NCI-H146 treated with DMSO at 0.1 percent for 48 hours (cell line): Measurements from ENCODE around the gene COPS3.

Source experiments
- DNase-seq: peaks from one replicate; lab custom pipeline; 2025; ENCODE audit not compliant: unreplicated experiment; lab: John Stamatoyannopoulos, UW

The COPS3 gene

DNA sequence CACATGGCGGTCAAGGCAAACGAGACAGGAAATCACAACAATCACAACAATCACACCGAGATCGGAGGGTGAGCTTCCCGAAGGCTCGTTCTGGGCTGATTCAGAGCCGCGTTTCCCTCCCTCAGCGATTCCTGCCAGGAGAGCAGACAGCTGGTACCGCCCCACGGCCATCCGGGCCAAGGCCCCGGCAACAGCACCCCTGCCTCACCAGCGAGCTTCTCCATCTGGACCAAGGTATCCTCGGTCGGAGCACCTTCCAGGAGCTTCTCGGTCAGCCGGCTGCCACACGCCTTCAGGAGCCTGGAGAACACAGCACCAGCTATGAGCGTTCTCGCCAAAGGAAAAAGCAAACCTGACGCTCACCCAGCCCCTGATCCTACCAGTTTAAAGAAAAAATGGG lies 59.7 kb downstream of the COPS3 start:
- DNase-seq, result no peak

GRCh38 chr17:17220529-17220928 lies 60.5 kb downstream of the COPS3 start:
- peak; percentile 94 for DNase-seq

DNA sequence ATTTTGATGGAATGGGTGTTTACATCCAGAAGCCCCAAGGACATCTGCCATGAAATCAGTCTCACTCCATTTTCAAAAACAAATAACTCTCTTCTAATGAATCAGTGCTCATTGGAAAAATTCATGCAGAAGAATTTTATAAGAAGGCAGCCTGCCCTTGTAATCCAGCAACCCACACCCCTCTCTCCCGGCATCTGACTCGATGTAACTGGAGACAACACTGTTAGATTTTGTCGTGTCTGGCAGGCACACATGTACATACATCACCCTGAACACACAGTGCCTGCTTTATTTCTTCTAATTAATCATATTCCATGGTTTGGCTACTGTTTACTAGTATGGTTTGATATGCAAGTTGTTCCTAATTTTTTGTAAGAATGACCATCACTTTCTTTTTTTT lies 63.1 kb downstream of the COPS3 start:
- DNase-seq, result no peak

GRCh38 chr17:17216776-17217175 lies 64.3 kb downstream of the COPS3 start:
- DNase-seq, result no peak

DNA sequence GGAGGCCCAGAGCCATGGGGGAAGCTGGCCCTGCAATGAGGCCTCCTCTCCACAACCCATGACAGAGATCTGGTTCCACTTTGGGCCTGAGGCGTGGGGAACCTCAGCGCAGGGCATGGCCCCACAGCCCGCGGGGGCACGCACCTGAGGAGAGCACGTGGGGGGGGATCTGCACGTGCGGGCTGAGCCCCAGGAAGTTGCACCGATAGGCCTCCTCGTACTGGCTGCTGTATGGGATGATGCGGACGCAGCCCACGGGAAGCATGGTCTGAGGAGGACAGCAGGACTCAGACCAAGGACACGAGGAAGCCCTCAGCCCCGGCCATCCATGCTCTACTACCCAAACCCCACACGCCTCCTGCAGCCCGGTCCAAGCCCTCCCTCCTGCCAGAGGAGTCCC lies 64.8 kb downstream of the COPS3 start:
- DNase-seq, result no peak

DNA sequence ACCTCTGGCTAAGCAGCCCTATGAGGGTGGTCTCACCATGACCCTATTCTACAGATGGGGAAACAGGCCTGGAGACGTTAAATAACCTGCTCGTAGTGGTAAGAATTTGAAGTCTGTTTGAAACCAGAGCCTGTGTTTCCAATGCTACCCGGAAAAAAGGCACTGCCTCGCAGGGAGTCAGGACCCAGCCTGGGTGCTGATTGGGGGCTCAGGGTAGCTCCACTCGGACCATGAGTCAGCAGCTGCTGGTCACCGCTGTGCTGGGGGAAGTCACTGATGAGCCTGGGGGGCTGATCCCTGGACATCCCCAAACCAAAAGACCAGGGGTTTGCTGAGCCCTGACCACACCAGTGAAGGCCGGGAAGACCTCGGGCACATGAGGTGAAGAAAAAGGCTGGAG lies 65.5 kb downstream of the COPS3 start:
- DNase-seq, result no peak

GRCh38 chr17:17214646-17215436 lies 66.2 kb downstream of the COPS3 start:
- no peak for DNase-seq

DNA sequence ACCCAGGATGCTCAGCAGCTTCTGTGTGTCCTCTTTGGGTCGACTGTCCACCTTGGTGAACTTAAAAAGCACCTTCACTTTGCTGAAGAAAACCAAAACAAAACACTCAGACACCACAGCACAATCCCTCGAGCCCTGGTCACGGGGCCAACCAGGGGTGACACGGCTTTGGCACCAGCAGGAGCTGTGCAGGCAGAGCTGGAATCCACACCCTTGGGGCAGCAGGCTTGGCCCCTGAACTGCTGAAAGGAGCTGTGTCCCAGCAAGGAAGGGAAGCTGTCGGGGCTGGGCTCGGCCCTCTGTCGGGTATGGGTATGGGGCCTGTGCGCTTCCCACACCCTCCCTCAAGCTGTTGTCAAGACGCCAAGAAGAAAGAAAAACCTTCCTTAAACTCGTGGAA lies 67.3 kb downstream of the COPS3 start:
- no peak for DNase-seq

DNA sequence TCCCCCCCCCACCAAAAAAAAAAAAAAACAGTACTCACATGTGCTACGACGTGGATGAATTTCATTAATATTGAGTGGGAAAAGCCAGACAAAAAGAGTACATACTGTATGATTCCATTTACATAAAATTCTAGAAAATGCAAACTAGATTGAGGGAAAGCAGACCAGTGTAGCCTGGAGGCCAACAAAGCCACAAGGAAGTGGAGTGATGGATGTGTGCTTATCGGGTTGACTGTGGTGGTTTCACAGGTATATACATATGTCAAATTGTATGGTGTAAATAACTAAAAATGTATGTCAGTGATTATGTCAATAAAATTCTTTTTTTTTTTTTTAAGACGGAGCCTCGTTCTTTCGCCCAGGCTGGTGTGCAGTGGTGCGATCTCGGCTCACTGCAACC lies 73.0 kb downstream of the COPS3 start:
- DNase-seq, result no peak

DNA sequence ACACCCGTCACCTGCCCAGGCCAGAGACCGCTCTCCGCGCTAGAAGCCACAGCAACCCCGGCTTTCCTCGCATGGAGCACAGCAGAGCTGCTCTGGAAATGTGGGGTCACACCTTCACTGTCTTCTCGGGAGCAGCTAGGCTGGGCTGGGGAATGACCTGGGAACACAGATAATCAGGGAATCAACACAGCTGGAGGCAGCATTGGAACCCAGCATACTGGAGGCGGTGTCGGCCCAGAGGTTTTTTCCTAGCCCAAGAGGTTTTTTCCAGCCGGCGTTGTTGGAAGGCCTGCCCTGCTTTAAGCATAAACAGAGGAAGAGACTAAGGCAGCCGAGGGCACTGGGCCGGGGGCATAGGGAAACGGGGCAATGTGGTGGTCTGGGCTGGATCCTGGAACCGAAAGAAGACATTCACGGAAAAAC lies 74.1 kb downstream of the COPS3 start:
- DNase-seq, result no peak

DNA sequence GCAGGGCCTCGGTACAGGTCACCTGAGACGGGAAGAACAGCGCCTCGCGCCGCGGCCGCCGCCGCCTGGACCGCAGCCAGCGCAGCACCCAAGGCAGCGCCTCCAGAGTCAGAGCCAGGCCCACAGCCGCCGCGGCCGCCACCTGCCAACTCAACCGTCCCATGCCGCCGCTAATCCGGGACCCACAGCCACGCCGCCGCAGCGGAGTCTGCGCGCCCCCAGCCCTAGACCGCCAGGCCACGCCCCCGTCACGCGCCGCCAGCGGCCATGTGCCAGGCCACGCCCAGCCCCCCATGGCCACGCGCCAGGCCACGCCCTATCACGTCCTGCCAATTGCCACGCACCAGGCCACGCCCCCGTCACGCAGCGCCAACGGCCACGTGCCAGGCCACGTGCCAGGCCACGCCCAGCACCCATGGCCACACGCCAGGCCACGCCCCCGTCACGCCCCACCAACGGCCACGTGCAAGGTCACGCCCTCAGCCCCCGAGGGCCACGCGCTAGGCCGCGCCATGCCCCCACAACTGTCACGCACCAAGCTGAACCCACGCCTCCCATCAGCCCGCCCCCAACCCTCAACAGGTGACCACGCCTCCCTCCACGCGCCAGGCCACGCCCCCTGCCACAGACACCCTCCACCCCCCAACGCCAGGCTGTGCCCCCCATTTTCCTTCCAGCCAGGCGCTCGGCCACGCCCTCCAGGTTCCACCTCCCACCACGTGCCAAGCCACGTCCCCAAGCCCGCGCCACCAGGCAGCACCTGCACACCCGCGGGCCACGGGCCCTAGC lies 74.7 kb downstream of the COPS3 start, which contains the start of gene PLD6:
Gene PLD6, minus strand, starts transcription at position 210 of the 789 bp plus-strand sequence. Its CDS starts 47 bp downstream, at position 163.
- peak; percentile 50 for DNase-seq

- DNase-seq, result peak; percentile 48
Observed at GRCh38 chr17:17205368-17206123, 75.5 kb downstream of the COPS3 start.

DNA sequence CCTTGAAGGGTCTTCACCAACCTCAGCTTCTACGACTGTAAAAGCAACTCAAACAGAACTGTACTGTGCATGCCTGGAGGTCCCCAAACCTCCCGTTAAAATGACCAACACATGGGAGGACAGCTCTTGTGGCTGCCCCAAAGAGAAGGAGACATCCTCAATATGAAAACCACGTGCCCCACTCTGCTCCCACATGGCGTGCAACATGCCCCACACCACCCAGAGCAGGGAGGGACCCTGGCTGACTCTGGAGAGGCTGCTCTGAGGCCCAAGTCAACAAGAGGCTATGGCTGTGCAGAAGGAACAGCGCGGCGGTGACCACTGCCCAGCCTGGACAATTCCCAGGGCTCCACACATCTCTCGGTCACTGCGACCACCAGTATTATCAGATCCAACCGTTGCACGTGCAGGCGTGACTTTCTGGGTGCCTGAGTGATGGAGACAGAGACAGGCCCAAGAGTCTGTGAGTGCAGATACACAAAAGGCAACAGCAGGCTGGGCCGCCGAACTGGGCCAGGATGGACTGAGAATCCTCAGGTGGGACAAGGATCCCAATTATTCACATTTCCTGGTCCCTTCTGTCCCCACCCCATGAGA lies 76.3 kb downstream of the COPS3 start:
- DNase-seq, result no peak

DNA sequence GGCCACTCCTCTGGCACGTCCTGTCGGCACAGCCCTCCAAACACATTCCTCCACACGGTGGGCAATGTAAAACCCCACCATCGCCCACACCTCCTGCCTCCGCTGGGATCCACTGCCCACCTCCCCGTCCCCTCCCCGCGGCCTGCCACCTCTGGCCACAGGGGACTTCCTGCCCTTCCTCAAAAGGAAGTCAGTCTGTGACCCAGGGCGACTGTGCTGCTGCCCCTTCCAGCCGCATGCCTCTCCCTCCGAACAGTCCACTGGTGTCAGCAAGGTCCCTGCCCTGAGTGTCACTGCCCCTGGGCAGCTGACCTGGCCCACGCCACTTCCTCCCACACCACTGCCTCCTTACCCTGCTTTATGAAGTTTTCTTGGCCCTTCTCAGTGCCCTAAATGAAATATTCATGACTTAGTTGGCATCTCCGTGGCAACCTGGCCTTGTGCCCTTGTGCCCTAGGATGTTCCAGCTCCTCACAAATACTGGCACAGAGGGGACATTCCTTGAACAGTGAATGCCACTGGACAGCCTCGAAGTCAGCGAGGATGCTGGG lies 76.9 kb downstream of the COPS3 start:
- DNase-seq, result no peak

DNA sequence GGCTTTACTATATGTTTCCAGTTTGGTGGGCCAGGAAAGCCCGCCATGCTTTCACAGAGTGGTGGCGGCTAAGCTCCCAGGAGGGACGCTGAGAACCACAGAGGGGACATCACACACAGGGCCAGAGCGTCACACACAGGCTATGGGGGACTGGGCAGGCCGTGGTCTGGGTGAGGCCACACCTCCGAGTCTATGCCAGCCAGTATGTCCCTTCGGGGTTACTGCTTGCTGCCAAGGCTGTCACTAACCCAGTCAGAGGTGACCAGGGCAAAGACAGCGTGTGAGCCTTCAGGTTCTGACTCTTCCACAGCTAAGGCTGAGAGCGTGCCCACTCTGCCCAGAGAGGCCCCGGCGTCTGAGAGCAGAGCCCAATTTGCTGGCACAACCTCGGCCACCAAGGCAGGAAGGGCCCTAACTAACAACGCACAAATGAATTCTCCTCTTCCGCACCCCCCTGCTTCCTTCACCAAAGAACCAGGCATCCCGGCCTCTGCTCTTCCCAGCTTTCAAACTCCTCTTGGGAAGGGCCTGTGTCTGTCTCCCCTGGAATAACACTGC lies 77.8 kb downstream of the COPS3 start:
- DNase-seq, result no peak

DNA sequence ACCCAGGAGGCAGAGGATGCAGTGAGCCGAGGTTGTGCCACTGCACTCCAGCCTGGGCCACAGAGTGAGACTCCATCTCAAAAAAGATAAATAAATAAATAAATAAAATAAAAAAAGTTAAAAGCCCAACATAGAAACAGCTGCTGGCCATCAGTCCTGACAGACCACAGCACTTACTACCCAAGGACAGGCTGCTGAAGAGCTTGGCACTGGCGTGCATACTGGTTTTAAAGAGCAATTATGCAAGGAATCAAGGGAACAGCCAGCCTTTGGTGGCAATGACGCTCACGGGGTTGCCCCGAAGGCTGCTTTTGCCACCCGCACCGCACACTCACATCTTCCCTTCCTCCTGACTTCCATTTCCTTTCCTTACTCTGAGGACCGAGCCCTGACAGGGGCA lies 79.1 kb downstream of the COPS3 start:
- no peak for DNase-seq

GRCh38 chr17:17201271-17201670 lies 79.8 kb downstream of the COPS3 start:
- DNase-seq, result no peak

GRCh38 chr17:17200831-17201230 lies 80.2 kb downstream of the COPS3 start:
- no peak for DNase-seq

DNA sequence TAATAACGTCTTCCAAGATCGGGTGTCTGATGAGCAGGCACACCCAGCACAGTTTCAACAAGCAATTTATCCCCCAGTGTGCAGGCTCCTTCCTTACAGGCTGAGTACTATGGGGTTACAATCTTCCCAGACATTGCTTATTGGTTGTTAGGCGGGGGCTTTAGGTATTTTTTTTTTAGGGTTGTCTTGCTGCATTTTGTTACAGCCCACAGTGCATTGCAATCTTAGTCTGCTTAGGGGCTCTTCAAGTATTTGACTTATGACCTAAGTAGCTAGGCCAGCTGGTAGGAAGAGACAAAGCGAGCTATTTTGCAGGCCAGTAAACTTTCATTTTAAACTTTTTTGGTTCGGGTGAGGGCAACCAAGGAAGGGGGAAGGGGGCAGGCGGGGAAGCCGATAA lies 80.7 kb downstream of the COPS3 start:
- no peak for DNase-seq

- DNase-seq, result no peak
Observed at GRCh38 chr17:17198281-17198680, 82.8 kb downstream of the COPS3 start.

DNA sequence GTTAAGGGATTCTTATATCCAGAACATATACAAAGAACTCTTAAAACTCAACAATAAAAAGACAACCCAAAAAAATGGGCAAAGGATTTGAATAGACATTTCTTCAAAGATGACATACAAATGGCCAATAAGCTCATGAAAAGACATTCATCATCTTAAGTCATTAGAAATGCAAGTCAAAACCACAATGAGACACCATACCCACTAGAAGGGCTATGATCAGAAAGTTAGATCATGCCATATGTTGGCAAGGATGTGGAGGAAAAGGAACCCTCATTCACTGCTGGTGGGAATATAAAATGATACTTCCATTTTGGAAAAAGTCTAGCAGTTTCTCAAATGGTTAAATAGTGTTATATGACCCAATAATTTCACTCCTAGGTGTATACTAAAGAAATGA lies 84.3 kb downstream of the COPS3 start:
- DNase-seq, result no peak
